NB4 (cell line): ENCODE results near the gene GARIN5B.

Experiments used
- DNase-seq: peaks from one replicate; pipeline ENCODE4 v3.0.0; 2010; ENCODE audit warnings: low read depth
- H3K4me3 ChIP-seq: one replicate; pipeline ENCODE4 v1.5.1; 2011; ENCODE audit warnings: mild to moderate bottlenecking, low read depth, low read length, moderate library complexity
- MYC ChIP-seq: IDR thresholded peaks from 2 replicates; pipeline ENCODE4 v1.6.1; 2011; ENCODE audit warnings: low read depth, low read length
- POLR2A ChIP-seq: IDR thresholded peaks from 2 replicates; pipeline ENCODE4 v1.6.1; 2011; ENCODE audit warnings: mild to moderate bottlenecking; ENCODE audit not compliant: insufficient read length; ENCODE audit errors: extremely low read depth
- TF ChIP-seq, protein P1 (sequence below): IDR thresholded peaks from one replicate; pipeline ENCODE4 v1.5.1; 2012; ENCODE audit warnings: low read depth, low read length
- TF ChIP-seq, protein P2 (sequence below): IDR thresholded peaks from 2 replicates; pipeline ENCODE4 v1.6.1; 2011; ENCODE audit warnings: low read depth, low read length

GARIN5B gene

DNA sequence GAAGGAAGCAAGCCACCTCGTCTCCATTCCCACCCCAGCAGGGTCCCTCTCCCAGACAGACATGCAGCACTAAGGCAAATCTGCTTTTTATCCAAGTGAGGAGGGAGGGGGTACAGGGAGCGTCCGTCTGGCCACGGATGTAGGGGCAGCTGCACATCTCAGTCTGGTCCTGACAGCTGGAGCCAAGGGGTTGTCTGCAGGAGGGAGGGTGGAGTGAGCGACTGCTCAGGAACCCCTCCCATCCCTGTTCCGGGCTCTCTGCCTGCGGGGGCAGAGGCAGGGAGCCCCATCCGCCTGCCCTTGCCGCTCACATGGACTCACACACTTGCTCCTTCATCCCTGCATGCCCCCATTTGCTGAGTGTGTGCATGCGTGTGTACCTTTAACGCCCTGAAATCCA is 16.1 kb upstream of the GARIN5B start:
- H3K4me3 ChIP-seq: no peak overlapping the region
- DNase-seq: no peak
- TF ChIP-seq MYC (no peak), POLR2A (no peak)
- TF ChIP-seq, protein P1, sequence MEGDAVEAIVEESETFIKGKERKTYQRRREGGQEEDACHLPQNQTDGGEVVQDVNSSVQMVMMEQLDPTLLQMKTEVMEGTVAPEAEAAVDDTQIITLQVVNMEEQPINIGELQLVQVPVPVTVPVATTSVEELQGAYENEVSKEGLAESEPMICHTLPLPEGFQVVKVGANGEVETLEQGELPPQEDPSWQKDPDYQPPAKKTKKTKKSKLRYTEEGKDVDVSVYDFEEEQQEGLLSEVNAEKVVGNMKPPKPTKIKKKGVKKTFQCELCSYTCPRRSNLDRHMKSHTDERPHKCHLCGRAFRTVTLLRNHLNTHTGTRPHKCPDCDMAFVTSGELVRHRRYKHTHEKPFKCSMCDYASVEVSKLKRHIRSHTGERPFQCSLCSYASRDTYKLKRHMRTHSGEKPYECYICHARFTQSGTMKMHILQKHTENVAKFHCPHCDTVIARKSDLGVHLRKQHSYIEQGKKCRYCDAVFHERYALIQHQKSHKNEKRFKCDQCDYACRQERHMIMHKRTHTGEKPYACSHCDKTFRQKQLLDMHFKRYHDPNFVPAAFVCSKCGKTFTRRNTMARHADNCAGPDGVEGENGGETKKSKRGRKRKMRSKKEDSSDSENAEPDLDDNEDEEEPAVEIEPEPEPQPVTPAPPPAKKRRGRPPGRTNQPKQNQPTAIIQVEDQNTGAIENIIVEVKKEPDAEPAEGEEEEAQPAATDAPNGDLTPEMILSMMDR: no peak
- TF ChIP-seq, protein P2, sequence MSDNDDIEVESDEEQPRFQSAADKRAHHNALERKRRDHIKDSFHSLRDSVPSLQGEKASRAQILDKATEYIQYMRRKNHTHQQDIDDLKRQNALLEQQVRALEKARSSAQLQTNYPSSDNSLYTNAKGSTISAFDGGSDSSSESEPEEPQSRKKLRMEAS: no peak

GRCh38 chr19:55377356-55378131 is 14.5 kb upstream of the GARIN5B start:
- DNase-seq: no peak
- no peak for TF ChIP-seq MYC
- TF ChIP-seq, protein P1: no peak
- TF ChIP-seq, protein P2: no peak
- no peak for TF ChIP-seq POLR2A
- no peak overlapping the region for H3K4me3 ChIP-seq

- TF ChIP-seq MYC: no peak
- TF ChIP-seq POLR2A: no peak
- TF ChIP-seq, protein P2: no peak
- TF ChIP-seq, protein P1: no peak
- DNase-seq: no peak
- no peak within 1 kb of the TSS for H3K4me3 ChIP-seq
Observed at GRCh38 chr19:55376241-55376933, 13.3 kb upstream of the GARIN5B start, which contains the start of gene TMEM190. Gene TMEM190 (plus strand): TSS chr19:55376826. CDS start chr19:55376854, 28 bp downstream.

GRCh38 chr19:55373993-55374757 is 11.1 kb upstream of the GARIN5B start:
- DNase-seq: no peak
- TF ChIP-seq MYC (no peak), POLR2A (no peak)
- TF ChIP-seq, protein P2: no peak
- TF ChIP-seq, protein P1: no peak
- no peak overlapping the region for H3K4me3 ChIP-seq

GRCh38 chr19:55373306-55373992 is 10.4 kb upstream of the GARIN5B start:
- no peak overlapping the region for H3K4me3 ChIP-seq
- DNase-seq: no peak
- TF ChIP-seq, protein P2: no peak
